ENCODE measurements around the gene TCF4. TPM values are rescaled to one million over a fixed set of nuclear protein-coding genes. Genes with fewer than 3 reads are reported as not detected.

TCF4 gene
- total RNA-seq, 1 donor from 2014 or later, result 199 TPM

DNA sequence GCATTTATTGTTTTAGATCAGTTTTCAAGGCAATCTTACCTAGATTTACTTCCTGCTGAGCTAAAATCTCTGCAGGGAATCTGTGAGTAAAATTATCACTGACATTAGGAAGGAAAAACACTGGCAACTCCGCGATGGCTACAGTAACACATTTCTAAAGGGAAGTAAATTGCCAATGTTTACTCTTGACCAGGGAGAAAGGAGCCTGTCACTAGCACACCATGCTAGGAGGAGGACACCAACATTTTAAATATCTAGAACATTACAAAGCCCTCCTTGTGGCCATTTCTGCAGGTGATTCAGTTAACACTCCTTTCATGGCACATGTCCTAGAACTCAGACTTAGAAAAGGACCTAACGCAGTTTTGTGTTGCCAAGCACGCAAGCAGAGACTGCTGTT lies 58.4 kb downstream of the TCF4 start:
- no peak for DNase-seq
- H3K36me3 Mint-ChIP-seq (ENCODE audit: unreplicated experiment), result no peaks in the 10 kb centered on the region
- H3K27me3 Mint-ChIP-seq (ENCODE audit: unreplicated experiment), result no peaks in the 10 kb centered on the region
- TF ChIP-seq, protein P1, sequence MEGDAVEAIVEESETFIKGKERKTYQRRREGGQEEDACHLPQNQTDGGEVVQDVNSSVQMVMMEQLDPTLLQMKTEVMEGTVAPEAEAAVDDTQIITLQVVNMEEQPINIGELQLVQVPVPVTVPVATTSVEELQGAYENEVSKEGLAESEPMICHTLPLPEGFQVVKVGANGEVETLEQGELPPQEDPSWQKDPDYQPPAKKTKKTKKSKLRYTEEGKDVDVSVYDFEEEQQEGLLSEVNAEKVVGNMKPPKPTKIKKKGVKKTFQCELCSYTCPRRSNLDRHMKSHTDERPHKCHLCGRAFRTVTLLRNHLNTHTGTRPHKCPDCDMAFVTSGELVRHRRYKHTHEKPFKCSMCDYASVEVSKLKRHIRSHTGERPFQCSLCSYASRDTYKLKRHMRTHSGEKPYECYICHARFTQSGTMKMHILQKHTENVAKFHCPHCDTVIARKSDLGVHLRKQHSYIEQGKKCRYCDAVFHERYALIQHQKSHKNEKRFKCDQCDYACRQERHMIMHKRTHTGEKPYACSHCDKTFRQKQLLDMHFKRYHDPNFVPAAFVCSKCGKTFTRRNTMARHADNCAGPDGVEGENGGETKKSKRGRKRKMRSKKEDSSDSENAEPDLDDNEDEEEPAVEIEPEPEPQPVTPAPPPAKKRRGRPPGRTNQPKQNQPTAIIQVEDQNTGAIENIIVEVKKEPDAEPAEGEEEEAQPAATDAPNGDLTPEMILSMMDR (IDR thresholded peaks at IDR 0.05; ENCODE audit: partially characterized antibody, unreplicated experiment), result no peak
- peak overlapping the region; percentile 41 for H3K4me3 Mint-ChIP-seq (ENCODE audit: unreplicated experiment)
- peak overlapping the region; percentile 84 for H3K27ac Mint-ChIP-seq (ENCODE audit: unreplicated experiment)
- H3K9me3 Mint-ChIP-seq (ENCODE audit: unreplicated experiment), result no peaks in the 10 kb centered on the region
- peaks cover 29% of the 10 kb centered on the region for H3K4me1 Mint-ChIP-seq (ENCODE audit: low read depth, unreplicated experiment)

DNA sequence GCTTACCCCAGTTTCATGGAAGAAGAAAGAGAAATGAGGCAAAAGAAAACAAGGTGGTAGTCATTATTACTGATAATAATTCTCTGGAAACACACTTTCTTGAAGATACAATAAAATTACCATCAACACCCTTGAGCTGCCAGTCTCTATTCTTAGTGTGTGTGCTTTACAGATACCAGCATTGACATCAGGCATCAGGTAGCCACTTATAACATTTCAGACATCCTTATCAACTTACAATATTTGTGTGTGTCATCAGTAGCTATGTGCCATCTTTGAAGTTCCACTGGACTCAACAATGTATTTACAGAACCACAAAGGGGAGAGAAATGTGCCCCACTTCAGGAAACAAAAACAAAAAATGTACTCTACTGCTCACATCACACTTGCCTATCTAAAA lies 62.1 kb downstream of the TCF4 start:
- H3K4me1 Mint-ChIP-seq (ENCODE audit: low read depth, unreplicated experiment), result peaks cover 27% of the 10 kb centered on the region
- TF ChIP-seq, protein P1 (IDR thresholded peaks at IDR 0.05; ENCODE audit: partially characterized antibody, unreplicated experiment), result no peak
- H3K9me3 Mint-ChIP-seq (ENCODE audit: unreplicated experiment), result no peaks in the 10 kb centered on the region
- no peaks in the 10 kb centered on the region for H3K36me3 Mint-ChIP-seq (ENCODE audit: unreplicated experiment)
- no peaks in the 10 kb centered on the region for H3K27me3 Mint-ChIP-seq (ENCODE audit: unreplicated experiment)
- no peak for DNase-seq
- H3K27ac Mint-ChIP-seq (ENCODE audit: unreplicated experiment), result no peak overlapping the region
- no peak overlapping the region for H3K4me3 Mint-ChIP-seq (ENCODE audit: unreplicated experiment)

DNA sequence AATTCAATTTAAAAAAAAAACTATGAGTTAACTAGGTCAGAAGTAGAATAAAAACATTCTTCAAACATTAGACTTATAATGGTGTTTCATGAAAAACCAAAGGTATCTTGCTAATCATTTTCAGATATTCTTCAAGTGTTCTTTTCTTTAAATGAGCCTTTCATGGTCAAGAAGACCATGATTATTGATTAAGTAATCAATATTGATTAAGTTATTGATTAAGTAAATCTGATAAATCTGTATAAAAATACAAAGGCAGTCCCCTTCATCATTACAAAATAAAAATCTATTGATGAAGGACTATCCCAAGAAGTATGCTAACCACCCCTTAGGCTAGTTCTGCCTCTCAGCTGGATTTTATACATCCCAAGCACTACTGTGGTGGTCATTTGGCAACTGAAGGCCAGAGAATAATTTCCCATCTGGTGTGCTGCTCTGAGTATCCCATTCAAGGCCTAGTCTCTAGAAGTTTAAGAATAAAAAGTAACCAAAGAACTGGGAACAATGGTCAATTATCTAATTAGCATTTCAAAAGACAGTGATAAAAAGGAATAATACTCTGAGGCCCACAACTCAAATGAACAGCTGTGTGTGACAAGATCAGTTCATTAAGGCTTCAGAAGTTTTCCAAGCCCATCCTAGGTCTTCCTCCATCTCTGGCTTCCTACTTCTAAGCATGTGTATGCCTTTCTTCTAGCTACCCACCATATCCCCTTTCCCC lies 63.5 kb downstream of the TCF4 start:
- Mint-ChIP-seq H3K9me3 (ENCODE audit: unreplicated experiment) (no peaks in the 10 kb centered on the region), H3K27ac (ENCODE audit: unreplicated experiment) (peak overlapping the region; percentile 3), H3K4me1 (ENCODE audit: low read depth, unreplicated experiment) (peaks cover 22% of the 10 kb centered on the region), H3K27me3 (ENCODE audit: unreplicated experiment) (no peaks in the 10 kb centered on the region), H3K4me3 (ENCODE audit: unreplicated experiment) (no peak overlapping the region), H3K36me3 (ENCODE audit: unreplicated experiment) (no peaks in the 10 kb centered on the region)
- no peak for DNase-seq
- TF ChIP-seq, protein P1 (IDR thresholded peaks at IDR 0.05; ENCODE audit: partially characterized antibody, unreplicated experiment), result no peak

DNA sequence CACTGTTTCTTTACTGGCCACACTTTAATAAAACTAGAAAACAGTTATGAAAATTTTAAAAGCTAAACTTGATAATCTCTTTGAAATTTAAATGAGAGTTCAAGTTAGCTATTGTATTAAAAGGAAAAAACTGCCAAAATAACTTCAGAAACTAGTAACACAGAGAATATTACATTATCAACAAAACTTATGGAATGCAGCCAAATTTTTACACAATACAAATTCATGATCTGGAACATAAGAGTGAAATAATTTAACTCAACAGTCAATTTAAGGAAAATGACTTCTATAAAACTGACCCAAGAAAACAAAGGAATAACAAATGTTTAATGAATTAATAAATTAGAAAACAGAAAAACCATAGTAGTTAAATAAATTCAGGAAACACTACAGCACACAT lies 65.0 kb downstream of the TCF4 start:
- H3K4me1 Mint-ChIP-seq (ENCODE audit: low read depth, unreplicated experiment), result peaks cover 19% of the 10 kb centered on the region
- H3K4me3 Mint-ChIP-seq (ENCODE audit: unreplicated experiment), result no peak overlapping the region
- H3K9me3 Mint-ChIP-seq (ENCODE audit: unreplicated experiment), result no peaks in the 10 kb centered on the region
- no peak overlapping the region for H3K27ac Mint-ChIP-seq (ENCODE audit: unreplicated experiment)
- H3K27me3 Mint-ChIP-seq (ENCODE audit: unreplicated experiment), result no peaks in the 10 kb centered on the region
- TF ChIP-seq, protein P1 (IDR thresholded peaks at IDR 0.05; ENCODE audit: partially characterized antibody, unreplicated experiment), result no peak
- H3K36me3 Mint-ChIP-seq (ENCODE audit: unreplicated experiment), result no peaks in the 10 kb centered on the region
- DNase-seq, result no peak

DNA sequence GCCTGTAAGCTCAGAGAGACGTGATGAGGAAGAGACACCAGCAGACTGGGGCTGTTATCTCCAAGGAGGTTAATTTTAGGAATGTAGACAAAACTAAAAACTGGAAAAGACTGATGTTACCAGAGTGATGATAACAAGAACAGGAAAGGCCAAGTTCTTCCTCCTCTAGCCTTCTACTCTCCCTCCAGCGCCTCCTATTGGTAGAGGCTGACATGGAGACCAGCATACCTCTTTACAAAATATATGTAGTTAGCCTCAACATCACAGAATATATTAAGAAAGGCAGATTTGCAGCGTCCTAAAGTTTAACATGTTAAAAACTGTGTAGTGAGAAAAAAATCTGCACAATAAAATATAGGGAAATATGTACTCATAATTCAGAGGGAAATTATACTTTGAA lies 66.0 kb downstream of the TCF4 start:
- peaks cover 18% of the 10 kb centered on the region for H3K4me1 Mint-ChIP-seq (ENCODE audit: low read depth, unreplicated experiment)
- TF ChIP-seq, protein P1 (IDR thresholded peaks at IDR 0.05; ENCODE audit: partially characterized antibody, unreplicated experiment), result peak; percentile 48
- DNase-seq, result peak; percentile 67
- no peak overlapping the region for H3K4me3 Mint-ChIP-seq (ENCODE audit: unreplicated experiment)
- H3K27ac Mint-ChIP-seq (ENCODE audit: unreplicated experiment), result no peak overlapping the region
- H3K27me3 Mint-ChIP-seq (ENCODE audit: unreplicated experiment), result no peaks in the 10 kb centered on the region
- no peaks in the 10 kb centered on the region for H3K36me3 Mint-ChIP-seq (ENCODE audit: unreplicated experiment)
- no peaks in the 10 kb centered on the region for H3K9me3 Mint-ChIP-seq (ENCODE audit: unreplicated experiment)
